NK-92 (cell line): ENCODE results near the gene TMEM186.
"Not testable (repeated sequence)": the region's sequence is repeated elsewhere in the genome, so short reads cannot be mapped to it uniquely, and the experiment has no call there.

Source experiments
- DNase-seq: peaks from one replicate; lab custom pipeline; 2025; ENCODE audit not compliant: unreplicated experiment; lab: John Stamatoyannopoulos, UW

TMEM186 gene

DNA sequence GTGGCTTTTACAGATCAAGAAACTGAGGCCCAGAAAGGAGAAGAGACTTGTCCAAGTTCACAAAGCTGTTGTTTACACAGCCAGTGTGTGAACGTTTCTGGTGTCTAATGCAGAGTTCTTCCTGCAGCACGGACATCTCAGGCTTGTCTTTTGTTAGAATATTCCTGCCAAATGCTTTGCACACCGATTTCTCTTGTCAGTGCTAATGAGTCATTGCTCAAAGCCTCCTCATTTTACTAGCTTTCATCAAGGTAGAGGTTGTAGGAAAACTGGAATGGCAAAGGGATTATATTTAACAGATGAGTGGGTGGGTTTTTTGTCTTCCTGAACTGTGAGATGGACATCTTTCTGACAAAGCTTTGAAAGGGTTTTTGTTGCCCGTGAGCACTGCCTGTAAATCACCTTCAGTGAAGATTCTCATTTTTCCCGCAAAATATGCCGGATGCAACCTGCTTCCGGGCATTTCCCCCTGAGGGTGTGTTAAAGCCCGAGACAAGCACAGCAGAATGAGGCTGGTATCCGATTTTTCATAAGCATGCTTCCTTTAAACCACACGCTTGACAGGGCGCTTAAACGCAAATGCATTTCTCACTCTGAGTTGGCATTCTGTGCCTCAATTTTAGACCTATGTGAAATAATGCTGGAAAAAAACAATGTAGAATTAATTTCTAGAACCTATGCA, 14.9 kb upstream of the TMEM186 start:
- DNase-seq, result no peak

DNA sequence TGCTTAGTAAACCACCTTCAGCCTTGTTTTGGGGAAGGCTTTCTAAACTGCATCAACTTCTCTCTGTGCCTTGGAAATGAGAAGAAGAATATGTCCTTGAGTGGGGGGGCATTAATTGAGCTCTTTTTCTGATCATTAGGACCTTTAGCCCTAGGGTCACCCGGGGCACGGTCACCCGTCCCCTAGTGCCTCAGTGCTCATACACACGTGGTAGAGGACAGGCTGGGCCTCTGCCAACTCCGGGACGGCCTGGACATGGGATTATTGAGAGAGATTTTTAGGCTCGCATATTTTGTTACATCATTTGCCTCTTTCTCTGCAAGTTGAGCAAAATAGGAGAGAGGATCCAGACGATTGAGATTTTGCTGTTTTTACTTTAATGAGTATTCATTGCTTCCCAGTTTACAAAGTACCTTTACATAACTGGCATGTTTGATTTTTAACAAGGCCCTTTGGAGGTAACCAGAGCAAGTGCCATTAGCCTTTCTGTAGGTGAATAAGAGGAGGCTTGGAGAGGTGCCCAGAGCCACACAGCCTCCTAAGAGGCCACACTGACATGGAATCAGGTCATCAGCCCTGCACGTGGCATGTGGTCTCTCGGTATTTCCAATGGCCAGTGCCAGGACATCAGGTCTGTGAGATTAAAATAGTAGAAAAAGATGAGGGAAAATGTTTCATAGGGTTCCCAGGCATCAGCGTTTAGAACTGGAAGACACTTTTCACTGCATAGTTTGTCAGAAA, 11.3 kb upstream of the TMEM186 start:
- no peak for DNase-seq

DNA sequence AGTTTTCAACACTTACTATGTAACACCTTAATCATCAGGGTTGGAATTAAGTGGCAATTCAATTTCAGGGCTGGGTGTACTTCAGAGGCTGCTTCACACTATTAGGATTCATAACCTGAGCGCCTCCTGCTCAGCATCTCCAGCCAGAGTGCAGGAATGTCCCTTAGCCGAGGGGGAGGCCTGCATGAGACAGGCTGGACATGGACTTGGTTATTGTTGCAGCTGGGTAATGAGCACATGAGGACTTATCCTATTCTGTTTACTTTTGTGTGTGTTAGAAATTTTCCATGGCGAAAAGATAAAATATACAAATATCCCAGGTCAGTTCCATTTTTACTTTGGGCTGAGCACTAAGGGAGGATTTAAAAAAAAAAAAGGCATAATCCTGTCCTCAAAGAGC, 10.6 kb upstream of the TMEM186 start:
- no peak for DNase-seq

DNA sequence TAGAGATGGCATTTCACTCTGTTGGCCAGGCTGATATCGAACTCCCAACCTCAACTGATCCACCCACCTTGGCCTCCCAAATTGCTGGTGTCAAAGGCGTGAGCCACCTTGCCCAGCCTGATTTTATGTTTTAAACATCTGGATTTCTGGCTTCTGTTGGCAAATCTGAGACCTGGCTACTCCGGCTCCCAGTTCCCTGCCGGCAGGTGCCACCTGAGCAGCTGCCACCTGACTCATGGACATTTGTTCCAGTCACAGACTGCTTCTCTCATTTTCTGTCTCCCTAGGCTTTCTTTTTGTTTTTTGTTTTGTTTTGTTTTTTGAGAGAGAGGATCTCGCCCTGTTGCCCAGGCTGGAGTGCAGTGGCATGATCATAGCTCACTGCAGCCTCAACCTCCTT, 9.8 kb upstream of the TMEM186 start:
- DNase-seq, result no peak

DNA sequence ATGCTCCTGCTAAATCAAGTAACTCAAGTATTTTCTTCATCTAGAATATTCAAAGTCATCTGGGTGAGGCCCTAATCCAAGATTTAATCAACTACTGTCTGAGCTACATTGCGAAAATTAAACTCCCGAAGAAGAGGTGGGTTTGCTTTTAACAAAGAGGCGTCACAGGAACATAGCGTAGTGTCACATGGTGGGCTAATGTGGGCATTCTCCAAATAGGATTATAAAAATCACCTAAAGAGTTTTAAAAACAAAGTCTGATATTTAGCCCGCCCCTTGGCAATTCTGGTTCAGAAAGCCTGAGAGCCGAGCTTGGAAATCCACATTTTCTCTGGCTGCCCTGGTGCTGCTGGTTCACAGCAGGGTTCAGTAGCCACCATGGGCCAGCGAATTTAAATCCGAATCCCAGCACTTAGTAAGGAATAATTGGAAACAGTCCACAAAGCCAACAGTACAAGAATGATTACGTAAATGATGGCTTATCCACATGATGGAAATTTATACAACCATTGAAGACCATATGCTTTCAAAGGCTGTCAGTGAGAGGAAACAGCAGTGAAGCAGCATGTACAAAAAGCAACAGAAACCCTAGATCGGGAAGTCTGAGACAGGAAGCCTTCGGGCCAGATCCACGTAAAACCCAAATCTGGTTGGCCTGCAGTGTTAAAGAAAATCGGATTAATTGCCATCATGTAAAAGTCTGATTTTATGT, 9.0 kb upstream of the TMEM186 start:
- DNase-seq, result no peak

DNA sequence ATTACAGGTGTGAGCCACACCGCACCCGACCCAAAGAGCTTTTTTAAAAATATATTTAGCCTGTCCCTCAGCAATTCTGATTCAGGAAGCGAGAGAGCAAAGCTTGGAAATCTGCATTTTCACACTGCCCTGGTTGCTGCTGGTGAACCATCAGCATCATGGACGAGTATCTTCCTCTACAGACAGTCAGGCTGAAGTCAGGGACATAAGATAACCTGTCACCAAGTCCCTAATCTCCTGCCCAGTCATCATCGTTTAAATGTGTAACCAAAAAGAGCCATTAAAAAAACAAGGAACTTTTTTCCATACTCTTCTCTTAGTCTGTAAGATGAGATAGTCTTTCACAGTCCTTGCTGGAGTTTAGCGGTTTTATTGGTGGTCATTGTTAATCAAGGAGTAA, 6.9 kb upstream of the TMEM186 start:
- DNase-seq, result no peak

DNA sequence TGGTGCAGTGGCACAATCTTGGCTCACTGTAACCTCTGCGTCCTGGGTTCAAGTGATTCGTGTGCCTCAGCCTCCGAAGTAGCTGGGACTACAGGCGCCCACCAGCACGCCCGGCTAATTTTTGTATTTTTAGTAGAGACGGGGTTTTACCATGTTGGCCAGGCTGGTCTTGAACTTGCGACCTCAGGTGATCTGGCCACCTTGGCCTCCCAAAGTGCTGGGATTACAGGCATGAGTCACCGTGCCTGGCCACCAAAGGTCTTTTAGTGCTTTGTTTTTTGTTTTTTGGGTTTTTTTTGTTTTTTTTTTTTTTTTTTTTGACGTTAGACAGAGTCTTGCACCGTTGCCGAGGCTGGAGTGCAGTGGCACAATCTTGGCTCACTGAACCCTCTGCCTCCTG, 6.3 kb upstream of the TMEM186 start:
- not testable (repeated sequence) for DNase-seq

DNA sequence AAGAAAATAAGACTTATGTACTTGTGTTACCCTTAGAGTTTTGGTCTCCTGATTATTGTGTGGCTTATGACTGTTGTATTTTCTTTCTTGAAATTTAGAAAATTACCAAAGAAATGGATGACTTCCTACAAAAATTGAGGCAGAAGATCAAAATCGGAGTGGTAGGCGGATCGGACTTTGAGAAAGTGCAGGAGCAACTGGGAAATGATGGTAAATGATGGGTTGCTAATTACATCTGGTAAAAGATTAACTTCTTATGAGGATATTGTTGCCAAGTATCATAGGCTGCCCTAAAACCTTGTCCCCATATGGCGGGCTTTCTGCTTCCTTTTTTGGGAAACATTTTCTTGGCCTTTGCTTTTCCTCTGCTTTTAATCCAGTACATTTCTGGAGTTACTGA, 4.3 kb upstream of the TMEM186 start:
- no peak for DNase-seq

DNA sequence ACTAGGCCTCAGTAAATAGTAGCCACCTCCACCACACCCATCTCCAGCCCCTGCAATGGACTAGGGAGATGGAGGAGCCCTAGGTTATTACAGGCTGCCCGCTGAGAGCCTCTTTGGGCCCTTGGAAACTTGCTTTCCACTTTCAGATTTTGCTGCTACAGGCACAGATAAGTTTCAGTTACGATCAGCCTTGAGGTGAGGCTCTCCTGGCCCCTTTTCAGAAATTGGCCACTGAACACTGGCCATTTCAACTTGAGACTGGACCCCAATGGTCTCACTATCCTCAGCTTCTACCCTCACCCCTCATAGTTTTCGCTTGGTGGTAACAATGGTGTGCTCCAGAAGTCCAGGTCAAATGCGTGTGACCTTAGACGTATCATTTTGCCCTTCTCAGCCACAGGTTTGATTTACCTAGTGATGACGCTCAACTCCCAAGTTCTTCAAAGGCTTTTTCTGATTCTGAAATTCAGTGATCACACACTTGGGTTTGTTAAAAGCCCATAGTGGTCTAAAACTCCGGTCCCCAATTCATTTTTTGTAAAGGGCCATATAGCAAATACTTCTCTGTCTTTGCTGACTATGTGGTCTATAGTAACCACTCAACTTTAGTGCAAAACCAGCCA, 1.2 kb upstream of the TMEM186 start:
- no peak for DNase-seq

DNA sequence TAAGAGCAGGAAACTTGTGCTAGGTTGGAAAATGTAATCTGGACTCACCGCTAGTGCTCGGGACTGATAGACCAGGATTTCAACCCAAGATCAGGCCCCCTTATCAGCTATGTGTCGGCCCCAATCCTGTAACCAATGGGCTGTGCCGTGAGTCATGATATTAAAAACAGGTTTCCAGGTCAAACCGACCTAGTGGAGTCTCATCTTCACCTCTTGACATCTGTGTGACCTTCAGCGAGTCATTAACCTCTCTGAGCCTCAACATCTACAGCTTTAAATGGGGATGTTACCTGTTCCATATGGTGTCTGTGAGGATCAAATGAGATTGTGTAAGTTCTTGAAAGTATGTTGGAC, 712 bp upstream of the TMEM186 start:
- no peak for DNase-seq

DNA sequence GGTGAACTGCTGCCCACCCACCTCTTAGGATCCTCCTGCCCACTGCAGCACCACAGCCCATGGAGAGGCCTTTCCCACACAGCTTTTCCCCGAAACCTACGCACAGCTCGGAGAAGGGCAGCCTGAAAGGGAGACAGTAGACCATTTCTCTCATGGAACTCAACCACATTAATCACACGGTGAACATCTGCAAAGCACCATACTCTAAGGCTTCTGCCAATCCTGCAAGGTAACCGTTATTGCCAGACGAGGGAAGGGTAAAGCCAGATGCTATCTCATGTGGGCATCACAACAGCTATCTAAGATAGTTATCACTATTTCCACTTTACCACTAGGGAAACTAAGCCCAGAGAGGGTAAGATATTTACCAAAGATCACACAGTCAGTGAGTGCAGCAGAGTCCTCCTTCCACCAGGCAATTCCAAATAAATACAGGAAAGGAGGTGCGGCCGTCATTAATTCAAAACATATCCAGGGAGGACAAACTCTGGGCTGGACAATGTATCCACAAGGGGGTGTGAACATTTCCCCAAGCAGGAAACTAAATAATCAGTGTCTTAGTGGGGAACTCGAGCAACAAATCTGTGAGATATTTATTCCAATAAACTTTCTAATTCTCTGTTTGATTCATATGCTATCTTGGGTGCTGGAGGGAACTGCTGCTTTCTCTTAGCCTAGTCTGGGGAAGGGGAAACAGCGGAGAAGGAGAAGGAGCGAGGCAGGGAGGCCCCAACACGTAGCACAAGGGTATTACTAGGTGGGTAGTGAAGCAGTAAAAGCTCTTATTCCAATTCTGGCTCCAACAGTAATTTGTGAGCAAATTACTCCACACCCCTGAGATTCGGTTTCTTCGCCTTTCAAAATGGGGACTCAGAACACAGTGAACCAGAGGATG, 723 bp downstream of the TMEM186 start:
- no peak for DNase-seq

DNA sequence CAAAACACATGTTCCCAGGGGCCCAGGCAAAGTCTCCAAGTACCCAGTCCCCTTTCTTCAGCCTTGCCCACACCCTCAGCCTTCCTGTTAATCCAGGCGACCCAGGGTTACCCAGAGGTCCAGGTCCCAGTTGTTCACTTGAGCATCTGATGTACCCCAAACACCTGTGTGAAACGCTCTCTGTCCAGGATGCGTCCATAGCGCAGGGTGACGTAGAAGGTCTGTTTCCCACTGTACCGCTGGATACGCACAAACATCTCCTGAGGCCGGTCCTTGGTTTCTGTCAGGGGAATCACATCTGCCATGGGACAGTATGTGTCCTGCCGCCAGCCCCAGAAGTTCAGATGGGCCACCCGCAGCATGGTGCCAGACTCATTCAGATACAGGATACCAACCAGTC, 1.6 kb downstream of the TMEM186 start:
- DNase-seq, result no peak

DNA sequence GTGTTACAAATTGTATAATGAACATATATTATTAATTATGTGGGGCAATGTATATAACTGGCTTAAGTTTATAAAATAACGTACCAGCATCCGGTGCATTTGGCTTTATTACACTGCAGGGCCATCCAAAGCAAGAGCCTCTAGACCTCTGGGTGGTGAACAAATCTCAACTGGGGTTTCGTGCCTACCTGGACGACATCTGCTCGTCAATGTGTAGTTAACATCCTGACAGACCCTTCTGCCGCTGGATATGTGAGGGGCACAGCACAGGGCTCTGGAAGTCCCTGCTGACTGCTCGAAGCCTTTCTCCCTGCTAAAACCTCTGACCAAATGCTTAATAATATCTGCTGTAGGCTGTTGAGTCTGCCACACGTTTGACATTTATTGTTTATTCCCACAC, 2.3 kb downstream of the TMEM186 start:
- DNase-seq, result no peak

DNA sequence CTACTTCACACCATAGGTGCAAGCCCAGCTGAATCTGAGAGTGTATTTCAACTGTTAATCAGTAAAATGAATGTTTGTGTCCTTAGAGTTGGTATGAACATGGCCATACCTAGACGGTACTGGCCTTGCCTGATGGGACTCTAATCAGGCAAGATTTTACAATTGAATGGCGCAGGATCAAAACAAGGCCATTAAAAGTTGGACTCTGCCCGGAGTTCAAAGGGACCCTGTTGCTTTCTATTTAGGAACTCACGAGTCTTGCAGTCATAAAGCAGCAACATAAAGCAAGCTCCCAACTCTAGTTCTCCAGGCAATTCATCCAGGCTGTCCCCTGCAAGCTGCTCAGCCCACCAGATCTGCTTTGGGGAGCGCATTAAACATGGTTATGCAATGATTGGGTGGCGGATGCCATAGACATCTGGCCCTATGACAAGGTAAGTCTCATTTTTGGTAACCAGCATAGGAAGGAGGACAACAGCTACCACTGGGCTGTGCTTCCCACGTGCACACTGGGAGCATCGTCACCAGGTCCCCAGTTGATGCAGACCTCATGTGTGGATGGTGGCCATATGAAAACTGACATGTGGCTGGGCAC, 8.8 kb downstream of the TMEM186 start:
- no peak for DNase-seq

DNA sequence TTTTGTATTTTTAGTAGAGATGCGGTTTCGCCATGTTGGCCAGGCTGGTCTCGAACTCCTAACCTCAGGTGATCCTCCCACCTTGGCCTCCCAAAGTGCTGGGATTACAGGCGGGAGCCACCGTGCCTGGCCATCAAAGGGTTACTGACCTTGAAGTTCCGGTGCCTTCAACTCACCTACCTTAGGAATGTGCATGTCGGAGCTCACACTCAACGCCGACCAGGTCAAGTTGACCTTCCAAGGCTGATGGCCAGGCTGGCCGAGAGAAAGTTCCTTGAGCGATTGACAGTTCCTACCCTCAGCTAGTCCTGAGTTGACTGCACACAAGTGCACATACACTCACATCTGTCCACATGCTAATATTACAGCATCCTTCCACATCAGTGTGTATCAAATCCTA, 11.1 kb downstream of the TMEM186 start:
- not testable (repeated sequence) for DNase-seq

DNA sequence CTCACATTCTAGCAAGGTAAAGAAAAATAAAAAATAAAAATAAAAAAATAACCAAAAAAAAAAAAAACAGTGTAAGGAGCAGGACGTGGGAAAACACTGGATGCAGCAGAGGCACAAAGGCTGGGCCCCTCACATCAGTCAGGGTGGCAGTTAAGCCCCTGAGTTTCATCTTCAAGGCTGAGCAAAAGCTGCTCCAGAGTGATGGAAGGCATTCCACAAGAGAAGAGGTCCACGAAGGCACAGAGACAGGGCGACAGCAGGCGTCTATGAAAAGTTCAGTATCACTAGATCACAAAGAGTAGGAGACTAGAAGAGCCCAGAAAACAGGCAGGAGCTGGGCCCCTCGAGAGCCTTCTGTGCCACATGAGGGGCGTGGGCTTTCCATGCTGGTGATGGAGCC, 12.0 kb downstream of the TMEM186 start:
- no peak for DNase-seq

DNA sequence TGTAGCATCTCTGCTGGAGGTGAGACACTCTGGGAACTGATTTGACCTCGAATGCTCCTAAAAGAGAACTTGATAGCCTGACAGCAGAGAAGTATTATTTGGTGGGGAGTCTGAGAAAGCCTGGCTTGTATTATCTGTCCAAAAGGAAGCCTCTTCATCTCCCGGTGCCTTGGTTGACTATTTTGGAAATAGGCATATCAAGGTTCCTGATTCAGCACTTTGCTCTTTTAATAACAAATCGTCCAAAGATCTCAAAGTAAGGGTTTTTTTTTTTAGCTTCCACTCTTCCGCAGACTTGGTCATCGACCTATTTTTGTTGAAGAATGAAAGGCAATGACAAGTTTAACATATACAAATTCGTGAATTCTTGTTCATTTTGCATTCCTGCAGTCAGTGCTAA, 14.8 kb downstream of the TMEM186 start:
- no peak for DNase-seq

DNA sequence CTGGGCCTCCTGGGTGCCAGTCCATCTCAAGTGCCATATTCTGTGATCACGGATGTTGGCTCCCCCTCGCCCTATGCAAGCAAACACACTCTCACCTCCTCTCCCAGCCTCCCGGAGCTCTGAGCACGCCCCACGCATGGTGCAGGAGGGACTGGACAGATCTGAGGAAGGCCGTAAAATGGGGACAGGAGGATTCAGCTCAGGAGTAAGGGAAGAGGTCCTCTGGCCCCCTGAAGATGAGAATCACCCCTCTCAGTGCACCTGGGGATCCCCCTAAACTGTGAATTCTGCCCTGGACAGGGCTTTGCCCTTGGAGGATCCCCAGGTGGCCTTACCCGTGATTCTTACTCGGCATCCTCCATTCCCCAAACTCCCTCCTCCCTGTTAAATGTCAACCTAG, 15.6 kb downstream of the TMEM186 start:
- no peak for DNase-seq

DNA sequence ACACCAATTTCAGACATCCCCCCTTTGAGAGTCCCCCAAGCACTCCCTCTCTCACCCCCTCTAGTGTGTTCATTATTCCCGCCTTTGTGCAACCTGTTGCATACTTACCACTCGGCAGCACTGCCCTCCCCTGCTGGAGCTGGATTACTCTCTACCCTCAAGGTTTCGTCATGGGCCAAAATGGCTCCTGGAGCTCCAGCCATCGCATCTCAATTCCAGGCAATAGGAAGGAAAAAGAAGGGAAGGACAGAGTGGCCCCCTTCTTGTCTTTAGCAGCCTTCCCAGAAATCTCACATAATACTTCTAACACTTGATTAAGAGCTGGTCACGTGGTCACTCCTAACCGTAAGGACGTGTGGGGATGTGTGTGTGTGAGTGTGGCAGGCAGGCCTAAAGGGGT, 20.2 kb downstream of the TMEM186 start:
- no peak for DNase-seq

DNA sequence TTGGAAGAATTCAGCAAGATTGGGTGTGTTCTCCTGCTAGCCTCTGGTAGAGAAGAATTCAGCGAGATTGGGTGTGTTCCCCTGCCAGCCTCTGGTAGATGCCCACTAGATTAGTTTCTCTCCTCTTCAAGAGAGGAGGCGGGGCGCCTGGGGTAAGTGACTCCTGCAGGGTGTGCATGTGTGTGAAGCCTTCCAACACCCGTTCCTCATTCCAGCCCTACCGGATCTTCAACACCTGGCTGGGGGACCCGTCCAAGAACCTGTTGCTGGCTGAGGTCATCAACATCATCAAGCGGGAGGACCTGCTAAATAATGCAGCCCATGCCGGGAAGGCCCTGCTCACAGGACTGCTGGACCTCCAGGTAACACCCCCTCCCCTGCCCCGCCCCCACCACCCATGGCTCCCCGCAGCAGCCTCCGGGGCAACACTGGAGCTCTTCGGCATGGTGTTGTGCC, 21.3 kb downstream of the TMEM186 start:
- DNase-seq, result no peak
